Activated T-cell treated with anti-CD3 and anti-CD28 coated beads, Interleukin-2, amount 50 U/mL, for 1 hour (primary cell): Measurements from ENCODE around the gene MICAL2.

Experiments
- DNase-seq: peaks from one replicate; pipeline ENCODE4 v3.0.0-alpha.2; 2020

Gene MICAL2

GRCh38 chr11:12278766-12279671 is 168.6 kb downstream of the MICAL2 start:
- no peak for DNase-seq

DNA sequence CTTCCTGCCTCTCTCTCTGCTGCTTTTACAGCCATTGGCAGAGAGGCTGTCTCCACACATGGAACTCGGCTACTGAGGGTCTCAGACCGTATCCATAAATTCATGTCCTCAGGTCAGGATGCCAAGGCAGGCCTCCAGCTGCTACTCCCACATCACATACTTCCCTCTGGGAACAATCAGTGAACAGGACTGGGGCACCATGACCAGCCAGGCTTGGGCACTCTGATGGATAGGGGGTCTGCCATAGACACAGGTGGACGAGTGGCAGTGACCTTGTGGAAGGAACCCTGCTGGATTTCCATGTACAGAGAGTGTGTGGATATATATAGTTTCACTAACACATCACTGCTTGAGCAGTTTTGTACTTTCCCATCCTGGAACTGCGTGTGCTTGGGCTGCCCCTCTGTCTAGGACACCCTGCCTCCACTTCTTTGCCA is 169.3 kb downstream of the MICAL2 start:
- no peak for DNase-seq

DNA sequence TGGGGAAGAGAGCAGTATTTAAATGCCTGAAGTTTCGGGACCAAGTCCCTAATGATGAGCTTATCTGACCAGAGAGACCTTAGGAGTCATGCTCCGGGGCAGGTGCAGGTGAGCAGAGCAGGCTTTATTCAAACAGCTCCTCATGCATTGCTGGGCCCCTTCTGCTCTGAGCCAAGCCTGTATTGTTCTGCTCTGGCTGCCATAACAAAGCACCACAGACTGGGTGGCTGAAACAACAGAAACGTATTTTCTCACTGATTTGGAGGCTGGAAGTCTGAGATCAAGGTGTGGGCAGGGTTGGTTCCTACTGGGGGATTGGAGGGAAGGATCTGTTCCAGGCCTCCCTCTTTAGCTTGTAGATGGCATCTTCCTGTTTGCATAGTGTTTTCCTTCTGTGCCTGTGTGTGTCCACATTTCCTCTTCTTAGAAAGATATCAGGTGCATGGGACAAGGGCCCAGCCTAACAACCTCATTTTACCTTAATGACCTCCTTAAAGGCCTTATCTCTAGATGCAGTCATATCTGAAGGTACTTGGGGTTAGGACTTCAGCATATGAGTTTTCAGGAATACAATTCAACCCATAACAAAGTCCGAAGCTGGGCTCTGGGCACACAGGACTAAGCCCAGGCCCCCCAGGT is 169.9 kb downstream of the MICAL2 start:
- DNase-seq, result no peak

- no peak for DNase-seq
Measured at GRCh38 chr11:12280838-12281565, 170.6 kb downstream of the MICAL2 start.

- DNase-seq, result peak; percentile 81
Measured at GRCh38 chr11:12281571-12282478, 171.4 kb downstream of the MICAL2 start.

- DNase-seq, result no peak
Measured at GRCh38 chr11:12282676-12283075, 172.3 kb downstream of the MICAL2 start.

DNA sequence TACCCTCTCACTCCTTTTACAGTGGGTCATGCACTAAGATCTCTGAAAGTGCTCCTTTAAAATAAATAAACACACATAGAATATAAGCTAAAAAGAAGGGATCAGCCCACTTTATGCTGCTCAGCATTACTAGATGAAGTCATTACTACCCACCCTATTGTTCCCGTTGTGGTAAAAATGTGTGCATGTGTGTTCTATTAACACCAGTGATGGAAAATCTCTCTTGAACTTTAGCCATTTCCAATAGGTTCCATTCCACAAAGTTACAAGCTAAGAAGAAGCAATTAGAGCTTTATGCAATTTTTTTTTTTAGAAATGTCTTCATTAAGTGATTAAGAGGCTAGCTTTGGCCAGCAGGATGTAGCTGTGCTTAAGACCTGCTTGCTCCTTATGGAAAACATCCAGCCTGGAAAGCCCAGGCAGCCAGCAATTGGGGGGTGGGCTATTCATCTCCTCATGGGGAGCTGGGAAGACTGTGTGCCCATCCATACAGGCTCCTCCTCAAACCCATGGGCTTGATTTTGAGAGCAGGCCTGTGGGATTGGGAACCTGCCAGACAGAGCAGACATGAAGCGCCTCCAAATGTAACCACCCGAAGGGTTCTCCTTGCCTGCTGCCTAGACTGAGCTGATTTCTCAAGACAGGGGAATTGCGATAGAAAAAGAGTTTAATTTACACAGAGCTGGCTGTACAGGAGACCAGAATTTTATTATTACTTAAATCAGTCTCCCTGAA is 174.1 kb downstream of the MICAL2 start:
- no peak for DNase-seq

DNA sequence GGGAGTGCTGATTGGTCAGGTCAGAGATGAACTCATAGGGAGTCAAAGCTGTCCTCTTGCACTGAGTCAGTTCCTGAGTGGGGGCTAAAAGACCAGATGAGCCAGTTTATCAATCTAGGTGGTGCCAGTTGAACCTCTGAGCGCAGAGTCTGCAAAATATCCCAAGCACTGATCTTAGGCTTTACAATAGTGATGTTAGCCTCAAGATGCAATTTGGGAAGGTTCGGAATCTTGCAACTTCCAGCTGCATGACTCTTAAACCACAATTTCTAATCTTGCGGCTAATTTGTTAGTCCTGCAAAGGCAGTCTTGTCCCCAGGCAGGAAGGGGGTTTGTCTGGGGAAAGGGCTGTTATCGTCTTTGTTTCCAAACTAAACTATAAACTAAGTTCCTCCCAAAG is 174.7 kb downstream of the MICAL2 start:
- DNase-seq, result no peak

GRCh38 chr11:12285811-12286222 is 175.4 kb downstream of the MICAL2 start:
- no peak for DNase-seq

DNA sequence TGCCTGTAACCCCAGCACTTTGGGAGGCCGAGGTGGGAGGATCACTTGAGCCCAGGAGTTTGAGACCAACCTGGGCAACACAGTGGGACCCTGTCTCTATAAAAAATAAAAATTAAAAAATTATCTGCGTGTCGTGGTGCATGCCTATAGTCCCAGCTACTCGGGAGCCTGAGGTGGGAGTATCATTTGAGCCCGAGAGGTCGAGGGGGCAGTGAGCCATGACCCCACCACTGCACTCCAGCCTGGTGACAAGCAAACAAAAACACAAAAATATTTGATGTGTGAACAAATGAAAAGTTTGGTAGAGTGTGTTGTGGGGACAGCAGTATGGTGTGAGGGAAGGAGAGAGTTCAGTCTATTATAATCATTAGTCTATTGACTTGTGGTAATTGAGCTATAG is 176.2 kb downstream of the MICAL2 start:
- DNase-seq, result no peak

GRCh38 chr11:12287009-12287373 is 176.6 kb downstream of the MICAL2 start:
- no peak for DNase-seq

DNA sequence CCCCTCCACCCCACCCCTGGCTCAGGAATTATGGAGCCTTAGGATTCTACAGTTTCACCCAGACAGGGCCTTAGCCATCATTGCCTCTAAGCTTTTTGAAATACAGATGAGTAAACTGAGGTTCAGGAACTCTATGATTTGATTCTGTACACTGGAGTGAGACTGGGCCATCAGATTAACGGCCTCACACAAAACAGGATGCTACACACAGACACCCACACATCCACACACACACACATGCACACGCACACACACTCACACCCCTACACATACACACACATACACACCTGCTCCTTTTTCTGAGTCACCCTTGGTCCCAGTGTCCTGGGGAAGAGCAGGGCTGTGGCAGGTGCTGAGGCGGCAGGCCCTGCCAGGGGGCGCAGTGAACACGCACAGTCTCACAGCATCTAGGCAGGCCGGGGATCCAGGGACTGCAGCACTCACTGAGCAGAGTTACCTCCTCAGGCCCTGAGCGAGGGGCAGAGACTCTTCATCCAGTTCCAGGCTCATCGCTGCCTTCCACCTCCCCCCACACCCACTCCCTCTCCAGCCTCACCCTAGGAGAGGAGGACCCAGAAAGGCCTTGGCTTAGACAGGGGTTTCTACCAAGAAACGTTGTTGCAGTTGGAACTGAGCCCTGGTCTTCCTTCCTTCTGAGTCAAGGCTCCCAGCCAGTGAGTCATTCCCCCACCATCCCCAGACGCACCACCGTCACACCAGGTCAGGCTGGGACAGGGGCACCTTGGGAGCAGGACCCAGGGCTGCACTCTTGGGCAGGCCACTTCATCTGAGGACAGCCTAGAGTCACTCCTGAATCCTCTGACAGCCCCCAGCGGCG is 177.2 kb downstream of the MICAL2 start:
- DNase-seq, result no peak

GRCh38 chr11:12288212-12288930 is 178.0 kb downstream of the MICAL2 start:
- peak; percentile 47 for DNase-seq

GRCh38 chr11:12288931-12289666 is 178.7 kb downstream of the MICAL2 start:
- DNase-seq, result no peak

DNA sequence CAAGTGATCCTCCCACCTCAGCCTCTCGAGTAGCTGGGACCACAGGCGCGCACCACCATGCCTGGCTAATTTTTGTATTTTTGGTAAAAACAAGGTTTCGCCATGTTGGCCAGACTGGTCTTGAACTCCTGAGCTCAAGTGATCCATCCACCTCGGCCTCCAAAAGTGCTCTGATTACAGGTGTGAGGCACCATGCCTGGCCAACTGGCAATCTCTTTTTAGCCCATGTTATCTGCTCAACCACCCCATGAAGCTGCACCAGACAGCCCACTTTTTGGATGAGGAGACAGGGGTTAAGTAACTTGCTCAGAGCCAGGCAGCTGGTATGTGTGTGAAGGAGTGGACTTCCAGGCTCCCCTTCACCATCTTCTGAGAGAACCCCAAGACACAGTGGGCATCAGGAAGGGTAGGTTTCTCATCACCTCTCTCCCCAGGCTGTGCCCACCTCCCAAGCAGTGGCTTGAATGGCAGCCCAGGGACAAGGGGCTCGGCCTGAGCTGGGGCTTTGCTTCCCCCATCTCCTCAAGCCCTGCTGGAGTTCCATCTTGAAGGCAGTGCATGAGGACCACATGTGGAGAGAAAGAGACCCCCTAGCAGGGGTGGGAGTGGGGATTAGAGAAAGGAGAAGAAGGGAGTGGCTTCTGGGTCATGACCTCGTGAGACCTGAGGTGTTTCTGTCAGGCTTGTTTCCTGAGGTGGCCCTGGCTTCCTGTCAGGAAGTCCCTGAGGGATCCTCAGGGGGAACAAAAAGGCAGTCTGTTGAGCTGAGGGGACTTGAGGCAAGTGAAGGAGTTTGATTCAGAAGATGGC is 179.5 kb downstream of the MICAL2 start:
- DNase-seq, result no peak

- DNase-seq, result no peak
Measured at GRCh38 chr11:12290477-12290922, 180.1 kb downstream of the MICAL2 start.

GRCh38 chr11:12291313-12291712 is 180.9 kb downstream of the MICAL2 start:
- DNase-seq, result no peak

DNA sequence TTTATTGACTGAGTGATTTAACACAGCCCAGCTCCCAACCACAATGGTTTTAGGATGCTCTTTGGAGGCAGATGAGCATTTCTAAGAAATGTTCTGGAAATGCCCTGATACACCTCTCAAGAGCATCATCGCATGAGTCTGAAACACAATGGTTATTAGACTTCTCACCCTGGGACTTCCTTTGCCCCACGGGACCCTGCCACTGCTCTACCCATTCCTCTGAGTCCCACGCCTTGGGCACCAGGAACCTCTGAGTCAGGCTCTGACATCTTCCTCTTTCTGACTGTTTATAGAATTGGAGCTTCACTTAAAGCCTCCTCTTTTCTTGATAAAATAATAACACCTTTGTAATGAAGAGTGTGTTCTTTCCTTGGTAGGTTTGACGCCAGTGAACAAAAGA is 181.4 kb downstream of the MICAL2 start:
- DNase-seq, result no peak
